ENCODE measurements around the gene NEIL1.
A peak's percentile ranks its signal among the peaks of the same experiment; 100 is the strongest.
"Not testable (repeated sequence)": the region's sequence is repeated elsewhere in the genome, so short reads cannot be mapped to it uniquely, and the experiment has no call there.

NEIL1 gene

DNA sequence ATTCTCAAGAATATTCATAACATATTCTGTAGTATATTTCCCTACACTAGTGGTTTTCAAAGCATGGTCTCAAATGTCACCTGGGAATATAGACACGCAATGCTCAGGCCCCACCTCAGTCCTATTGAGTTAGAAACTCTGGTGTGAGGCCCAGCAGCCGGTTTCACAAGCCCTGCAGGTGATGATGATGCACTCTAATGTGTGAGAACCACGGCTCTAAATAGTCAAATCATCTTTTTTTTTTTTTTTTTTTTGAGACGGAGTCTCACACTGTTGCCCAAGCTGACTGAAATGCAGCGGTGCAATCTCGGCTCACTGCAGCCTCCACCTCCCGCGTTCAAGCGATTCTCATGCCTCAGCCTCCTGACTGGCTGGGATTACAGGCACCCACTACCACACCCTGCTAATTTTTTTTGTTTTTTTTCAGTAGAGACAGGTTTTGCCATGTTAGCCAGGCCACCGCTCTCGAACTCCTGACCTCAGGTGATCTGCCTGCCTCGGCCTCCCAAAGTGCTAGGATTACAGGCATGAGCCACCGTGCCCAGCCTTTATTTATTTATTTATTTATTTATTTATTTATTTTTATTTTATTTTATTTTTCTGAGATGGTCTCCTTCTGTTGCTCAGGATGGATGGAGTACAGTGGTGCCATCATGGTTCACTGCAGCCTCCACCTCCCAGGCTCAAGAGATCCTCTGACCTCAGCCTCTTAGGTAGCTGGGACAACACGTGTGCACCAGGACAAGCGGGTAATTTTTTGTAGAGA is 13.0 kb upstream of the NEIL1 start:
- DNase-seq: not testable (repeated sequence)

DNA sequence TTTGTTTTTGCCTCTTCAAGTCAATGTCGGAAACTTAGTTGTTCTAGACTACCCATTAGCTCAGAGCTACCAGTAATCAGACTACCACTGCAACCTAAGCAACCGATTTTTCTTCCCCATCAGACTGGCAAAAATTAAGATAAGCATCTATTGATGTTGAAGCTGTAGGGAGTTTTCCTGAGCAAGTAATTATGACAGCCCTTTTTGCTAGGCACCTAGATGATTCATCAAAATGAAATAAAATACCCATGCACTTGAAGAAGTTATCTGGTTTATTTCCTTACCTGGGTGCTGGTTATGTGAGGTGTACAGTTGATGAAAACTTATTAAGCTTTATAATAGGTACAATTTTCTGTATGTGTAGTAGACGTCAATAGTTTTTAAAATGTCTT is 11.5 kb upstream of the NEIL1 start:
- DNase-seq: no peak

DNA sequence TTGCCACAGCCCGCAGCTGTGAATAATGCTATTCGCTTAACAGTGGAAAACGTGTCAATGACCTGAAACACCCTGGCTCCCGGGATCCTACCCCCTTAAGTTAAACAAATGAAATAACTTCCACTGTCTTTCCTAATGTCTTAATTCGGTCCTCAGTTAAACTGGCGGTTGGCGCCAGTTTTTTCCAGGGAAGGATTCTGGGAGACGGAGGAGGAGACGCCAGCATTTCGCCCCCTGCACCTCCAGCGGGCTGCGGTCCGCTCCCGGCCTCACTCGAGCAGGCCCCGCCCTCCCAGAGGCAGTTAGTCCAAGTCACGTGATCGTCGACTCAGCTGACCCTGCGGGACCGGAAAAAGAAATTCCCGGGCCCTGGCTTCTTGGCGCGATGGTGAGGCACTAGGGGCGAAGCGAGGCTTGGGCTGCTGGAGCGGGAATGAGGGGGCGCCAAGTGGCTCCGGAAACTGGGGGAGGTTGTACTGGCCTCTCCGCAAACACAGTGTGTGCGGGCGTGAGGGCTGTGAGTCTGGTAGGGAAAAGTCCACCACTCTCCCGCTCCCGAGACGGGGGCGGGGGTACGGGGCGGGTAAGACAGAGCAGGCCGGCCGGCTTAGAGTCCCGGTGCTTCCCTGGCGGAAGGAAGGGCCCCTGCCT is 11.0 kb upstream of the NEIL1 start, which contains the start of gene COMMD4:
Gene COMMD4 (plus strand): TSS at position 359 of the 651 bp plus-strand sequence. CDS start 27 bp downstream, at position 386.
- peak; percentile 94 for DNase-seq

DNA sequence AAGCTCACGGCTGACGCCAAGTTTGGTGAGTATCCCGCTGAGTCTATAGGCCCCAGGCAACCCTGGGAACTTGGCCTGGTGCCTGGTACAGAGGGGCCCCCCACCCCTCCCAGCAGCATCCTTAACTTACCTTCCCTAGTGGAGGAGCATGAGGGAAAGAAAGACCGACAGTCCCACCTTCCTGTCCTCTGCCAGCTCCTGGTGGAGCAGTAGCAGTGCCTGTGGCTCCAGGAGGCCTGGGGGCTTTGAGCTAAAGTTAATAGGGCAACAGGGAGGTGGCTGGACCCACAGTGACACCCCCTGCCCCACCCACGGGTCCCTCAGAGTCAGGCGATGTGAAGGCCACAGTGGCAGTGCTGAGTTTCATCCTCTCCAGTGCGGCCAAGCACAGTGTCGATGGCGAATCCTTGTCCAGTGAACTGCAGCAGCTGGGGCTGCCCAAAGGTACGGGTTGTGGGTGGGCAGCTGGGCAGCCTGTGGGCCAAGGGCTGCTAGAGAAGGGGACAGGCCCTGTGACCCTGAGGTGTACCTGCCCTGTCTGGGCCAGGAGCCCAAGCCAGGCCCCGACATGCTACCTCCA is 8.1 kb upstream of the NEIL1 start:
- DNase-seq: no peak

DNA sequence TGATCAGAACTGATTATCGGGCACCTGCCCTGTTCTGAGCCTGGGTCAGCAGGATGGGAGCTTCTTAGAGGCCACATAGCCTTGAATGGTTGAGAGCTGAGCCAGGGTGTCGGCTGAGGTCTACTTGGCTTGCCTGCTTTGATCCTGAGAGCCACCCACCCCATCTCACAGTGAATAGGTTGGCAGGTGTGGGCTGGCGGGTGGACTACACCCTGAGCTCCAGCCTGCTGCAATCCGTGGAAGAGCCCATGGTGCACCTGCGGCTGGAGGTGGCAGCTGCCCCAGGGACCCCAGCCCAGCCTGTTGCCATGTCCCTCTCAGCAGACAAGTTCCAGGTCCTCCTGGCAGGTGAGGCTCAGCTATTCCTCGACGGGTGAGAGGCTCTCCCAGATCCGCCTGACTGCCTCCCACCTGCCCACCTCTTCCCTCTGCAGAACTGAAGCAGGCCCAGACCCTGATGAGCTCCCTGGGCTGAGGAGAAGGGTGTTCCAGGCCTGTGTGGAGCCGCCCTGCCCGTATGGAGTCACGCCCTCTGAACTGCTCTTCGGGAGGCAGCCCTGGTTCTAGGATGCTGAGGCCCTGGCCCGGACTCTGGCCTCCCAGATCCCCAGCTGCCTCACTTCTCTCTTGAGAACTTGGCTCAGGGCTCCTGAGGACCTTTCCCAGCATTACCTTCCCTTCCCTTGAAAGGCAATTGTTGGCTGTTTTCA is 7.2 kb upstream of the NEIL1 start:
- no peak for DNase-seq

DNA sequence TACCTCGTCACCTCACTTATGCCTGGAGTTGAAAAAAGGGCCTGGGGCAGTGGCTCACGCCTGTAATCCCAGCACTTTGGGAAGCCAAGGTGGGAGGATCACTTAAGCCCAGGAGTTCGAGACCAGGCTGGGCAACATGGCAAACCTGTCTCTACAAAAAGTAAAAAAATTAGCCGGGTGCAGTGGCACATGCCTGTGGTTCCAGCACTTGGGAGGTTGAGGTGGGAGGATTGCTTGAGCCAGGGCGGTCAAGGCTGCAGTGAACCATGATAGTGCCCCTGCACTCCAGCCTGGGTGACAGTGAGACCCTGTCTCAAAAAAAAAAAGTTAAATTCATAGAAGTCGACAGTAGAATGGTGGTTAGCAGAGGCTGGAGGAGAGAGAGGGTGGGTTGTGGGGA is 4.6 kb upstream of the NEIL1 start:
- no peak for DNase-seq

DNA sequence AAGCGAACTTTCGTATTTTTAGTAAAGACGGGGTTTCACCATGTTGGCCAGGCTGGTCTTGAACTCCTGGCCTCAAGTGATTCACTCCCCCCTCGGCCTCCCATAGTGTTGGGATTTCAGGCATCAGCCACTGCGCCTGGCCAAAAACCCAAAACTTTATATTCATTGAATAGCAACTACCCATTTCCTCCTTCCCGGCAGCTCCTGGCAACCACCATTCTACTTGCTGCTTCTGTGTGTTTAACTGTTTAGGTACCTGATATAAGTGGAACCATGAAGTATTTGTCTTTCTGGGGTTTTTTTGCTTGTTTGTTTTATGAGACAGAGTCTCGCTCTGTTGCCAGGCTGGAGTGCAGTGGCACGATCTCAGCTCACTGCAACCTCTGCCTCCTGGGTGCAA is 2.9 kb upstream of the NEIL1 start:
- DNase-seq: not testable (repeated sequence)

DNA sequence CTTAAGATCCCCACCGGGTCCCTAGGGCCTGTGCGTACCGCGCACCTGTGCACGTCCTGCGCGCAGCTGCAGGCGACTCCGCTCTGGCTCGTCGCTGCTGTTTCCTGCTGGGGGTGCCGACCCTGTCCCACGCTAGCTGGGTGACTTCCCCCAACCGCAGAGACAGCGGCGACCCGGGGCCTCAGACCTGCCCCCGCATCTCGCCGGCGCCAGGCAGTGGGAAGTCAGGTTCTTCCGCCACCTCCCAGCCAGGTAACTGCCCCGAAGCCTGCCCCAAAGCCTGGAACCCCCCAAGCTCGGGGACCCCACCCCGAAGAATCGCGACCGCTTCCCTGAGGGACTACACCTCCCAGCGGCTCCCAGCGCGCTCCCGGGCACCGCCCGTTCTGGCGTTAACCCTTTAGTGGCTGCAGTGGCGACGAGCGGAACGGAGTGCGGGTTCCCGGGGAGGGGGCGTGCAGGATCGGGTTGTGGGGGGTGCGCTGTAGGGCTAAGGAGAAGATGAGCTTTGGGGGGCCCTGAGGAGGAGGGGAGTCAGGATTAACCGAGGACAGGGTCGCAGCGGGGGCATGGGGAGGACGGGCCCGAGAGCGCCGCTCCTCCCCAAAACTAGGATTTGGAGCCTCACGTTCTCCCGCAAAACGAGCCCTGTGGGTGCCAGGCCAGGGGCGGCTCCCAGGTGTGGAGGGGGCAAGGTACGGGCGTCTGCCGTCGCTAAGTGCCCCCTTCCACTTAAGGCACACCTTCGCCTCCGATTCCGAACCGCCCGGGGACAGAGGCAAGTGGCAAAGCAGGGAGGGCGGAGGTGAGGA is 589 bp downstream of the NEIL1 start:
- peak; percentile 43 for DNase-seq

DNA sequence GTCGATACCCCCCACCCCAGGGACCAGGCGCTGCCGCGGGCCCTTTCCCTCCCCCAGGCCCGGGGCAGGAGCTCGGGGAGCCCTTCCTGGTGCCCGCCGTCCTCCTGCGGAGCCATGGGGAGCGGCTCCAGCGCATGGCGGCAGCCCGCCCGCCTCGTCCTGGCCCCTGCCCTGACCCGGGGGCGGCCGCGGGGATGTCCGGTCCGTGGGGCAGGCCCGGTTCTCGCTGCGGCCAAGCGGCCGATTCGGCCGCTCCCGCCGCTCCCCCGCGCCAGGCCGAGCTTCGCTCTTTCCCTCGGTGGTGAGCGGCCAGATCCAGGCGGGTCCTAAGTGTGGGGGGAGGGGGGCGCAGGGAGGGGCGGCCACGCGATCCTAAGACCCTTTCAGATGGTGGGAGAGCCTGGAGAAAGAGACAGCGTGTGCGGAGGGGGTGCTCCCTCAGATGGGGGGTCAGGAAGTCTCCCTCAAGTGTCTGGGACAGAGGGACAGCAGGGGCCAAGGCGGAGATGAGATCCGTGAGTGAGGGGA is 1.3 kb downstream of the NEIL1 start:
- no peak for DNase-seq

DNA sequence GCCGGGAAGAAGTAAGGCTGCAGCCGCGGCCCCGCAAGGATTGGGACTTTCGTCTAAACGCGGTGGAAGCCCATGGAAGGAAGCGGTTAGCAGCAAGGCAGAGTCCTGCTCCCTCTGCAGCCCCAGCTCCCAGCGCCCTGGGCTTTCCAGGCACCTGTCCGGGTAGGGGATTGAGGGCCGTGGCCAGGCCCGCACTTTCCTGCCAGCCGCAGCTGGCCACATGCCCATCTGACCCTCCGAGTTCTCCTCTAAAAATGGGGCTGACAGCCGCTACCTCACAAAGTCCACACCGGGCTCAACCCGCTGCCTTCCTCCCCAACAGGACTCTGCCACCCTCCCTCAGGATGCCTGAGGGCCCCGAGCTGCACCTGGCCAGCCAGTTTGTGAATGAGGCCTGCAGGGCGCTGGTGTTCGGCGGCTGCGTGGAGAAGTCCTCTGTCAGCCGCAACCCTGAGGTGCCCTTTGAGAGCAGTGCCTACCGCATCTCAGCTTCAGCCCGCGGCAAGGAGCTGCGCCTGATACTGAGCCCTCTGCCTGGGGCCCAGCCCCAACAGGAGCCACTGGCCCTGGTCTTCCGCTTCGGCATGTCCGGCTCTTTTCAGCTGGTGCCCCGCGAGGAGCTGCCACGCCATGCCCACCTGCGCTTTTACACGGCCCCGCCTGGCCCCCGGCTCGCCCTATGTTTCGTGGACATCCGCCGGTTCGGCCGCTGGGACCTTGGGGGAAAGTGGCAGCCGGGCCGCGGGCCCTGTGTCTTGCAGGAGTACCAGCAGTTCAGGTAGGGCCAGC is 1.9 kb downstream of the NEIL1 start:
- DNase-seq: no peak

DNA sequence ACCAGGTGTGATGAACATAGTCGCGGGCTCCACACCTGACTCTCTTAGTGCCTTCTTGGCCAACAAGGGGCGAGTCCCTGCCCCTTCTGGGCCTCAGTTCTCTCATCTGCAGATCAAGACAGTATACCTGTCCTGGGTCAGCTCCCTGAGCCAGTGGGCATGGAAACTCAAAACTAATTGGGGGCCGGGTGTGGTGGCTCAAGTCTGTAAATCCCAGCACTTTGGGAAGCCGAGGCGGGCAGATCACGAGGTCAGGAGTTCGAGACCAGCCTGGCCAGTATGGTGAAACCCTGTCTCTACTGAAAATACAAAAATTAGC is 2.5 kb downstream of the NEIL1 start:
- not testable (repeated sequence) for DNase-seq

DNA sequence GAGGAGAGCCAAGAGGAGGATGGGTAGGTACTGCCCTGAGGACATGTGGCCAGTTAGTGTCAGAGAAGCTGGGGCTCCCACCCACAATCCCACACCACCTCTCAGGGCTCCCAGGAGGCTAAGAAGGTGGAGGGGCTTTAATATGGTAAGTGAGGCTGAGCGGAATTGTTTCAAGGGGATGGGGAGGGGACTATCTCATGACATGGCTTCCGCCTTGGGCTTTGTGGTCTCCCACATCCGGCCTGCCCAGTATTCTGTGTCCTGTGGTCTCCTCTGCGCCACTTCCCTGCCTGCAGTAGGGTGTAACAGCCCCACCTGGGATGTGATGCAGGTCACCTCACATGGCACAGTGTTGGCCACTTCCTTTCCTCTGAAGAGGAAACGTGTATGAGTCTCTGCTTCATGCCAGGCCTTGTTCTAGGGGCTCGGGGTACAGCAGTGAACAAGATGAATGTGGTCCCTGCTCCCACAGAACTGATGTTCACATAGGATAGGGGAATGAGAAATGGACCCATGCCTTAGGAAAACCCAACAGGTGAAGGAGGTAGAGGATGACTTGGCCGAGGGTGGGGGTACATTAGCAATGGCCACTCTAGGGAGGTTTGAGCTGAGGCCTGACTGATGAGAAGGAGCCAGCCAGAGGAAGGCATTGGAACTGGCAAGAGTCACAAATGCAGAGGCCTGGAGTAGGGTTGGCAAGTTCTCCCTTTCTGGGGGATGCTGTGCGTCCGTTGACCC is 3.2 kb downstream of the NEIL1 start:
- DNase-seq: peak; percentile 80

DNA sequence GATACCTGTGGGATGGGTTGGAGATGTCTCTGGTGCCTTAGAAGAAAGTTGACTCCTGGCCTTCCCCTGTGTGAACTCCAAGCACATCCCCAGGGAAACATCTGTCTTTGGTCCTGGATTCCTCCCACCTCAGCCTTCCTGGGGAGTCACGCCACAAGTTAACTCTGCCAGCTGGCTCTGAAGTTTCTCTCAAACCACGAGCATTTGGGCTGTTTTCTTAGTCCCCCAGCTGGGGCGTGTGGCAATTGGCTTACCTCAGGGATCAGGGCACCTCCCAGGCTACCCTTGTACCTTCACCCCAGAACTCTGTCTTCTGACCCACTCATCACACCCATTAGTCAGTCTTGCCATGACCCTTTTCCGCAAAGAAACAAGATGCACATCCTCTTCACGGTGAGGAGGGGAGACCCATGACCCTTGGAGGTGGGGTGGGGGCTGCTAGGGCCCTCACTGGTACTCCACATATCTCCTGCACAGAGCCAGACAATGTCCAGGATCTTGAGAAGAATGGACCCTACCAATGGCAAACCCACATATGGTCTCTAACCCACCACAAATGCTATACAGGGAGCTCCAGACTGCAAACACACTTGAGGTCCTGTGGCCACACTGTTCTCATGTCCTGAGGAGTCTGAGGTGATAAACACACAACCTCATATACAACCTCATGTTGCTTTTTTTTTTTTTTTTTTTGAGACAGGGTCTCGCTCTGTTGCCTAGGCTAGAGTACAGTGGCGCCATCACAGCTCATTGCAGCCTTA is 3.9 kb downstream of the NEIL1 start:
- DNase-seq: no peak

DNA sequence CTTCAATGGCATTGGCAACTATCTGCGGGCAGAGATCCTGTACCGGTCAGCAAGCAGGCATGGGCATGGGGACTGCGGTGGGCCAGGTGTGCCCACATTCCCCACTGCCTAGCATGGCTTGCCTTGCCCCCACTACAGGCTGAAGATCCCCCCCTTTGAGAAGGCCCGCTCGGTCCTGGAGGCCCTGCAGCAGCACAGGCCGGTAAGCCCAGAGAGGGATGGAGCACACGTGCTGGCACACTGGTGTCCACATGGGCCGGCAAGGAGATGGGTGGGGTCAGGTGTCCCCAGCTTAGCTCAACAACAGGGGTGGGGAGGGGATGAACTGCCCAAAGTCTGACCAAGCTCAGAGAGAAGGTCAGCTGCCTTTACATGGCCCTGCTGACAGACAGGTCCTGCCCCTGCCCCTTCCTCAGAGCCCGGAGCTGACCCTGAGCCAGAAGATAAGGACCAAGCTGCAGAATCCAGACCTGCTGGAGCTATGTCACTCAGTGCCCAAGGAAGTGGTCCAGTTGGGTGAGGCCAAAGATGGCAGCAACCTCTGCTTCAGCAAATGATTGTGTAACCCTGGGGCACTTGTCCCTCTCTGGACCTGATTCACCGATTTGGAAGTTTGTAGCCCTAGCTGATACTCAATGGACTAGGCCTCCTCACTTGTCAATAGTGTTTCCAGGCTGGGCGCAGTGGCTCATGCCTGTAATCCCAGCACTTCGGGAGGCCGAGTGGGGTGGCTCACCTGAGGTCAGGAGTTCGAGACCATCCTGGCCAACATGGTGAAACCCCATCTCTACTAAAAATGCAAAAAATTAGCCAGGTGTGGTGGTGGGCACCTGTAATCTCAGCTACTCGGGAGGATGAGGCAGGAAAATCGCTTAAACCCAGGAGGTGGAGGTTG is 5.6 kb downstream of the NEIL1 start:
- no peak for DNase-seq

DNA sequence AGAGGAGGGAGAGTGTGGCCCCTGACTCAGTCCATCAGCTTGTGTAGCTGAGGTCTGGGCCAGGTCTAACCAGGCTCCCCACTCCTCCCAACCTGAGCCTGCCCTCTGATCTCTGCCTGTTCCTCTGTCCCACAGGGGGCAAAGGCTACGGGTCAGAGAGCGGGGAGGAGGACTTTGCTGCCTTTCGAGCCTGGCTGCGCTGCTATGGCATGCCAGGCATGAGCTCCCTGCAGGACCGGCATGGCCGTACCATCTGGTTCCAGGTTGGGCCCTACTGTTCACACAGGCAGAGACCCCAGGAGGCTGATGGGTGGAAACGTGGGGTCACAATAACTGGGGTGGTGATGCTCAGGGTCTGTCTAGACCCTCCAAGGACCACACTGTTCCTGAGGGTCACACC is 6.8 kb downstream of the NEIL1 start:
- no peak for DNase-seq

DNA sequence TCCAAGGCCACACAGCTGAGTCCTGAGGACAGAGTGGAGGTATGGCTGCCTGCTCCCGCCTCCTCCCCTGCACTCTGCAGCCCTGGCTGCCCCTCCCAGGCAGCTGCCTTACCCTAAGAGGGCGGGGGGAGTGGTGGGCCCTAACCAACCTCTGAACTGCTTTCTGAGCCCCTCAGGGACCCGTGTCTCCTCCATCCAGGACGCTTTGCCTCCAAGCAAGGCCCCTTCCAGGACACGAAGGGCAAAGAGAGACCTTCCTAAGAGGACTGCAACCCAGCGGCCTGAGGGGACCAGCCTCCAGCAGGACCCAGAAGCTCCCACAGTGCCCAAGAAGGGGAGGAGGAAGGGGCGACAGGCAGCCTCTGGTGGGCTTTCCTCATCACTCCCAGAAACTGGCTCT is 7.6 kb downstream of the NEIL1 start:
- no peak for DNase-seq

DNA sequence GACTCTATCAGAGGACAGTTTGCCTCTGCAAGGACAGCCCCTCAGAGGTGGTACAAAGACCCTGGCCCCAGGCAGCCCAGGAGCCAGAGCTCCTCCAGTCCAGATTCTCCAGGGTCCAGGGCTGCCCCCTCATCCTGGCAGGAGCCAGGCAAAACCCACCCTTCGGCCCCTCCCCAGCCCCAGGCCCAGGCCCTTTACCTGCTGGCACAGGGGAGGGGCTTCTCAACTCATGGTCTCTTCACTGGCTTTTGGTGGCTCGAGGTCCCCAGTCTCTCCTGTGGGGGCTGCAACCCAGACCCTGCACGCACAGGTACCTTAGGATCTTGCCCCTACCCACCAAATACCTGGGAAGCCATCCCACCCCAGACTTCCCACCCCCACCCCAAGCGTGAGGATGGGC is 8.5 kb downstream of the NEIL1 start:
- no peak for DNase-seq

DNA sequence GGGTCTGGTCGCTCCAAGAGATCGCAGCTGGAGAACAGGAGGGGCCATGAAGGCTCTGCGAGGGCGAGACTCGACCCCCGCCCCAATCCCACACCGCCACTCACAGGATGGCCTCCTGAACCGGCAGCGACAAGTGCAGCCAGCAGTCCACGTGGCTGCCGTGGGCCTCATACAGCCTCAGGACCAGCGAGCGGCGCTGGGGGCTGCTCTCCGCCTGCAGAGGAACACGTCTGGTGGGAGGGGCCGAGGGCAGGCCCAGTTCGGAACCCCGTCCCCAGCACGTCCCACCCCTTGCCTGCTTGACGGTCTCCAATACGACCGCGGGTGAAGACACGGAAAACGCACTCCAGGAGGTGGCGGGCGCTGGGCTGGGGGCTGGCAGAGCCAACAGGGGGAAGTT is 9.2 kb downstream of the NEIL1 start:
- no peak for DNase-seq

DNA sequence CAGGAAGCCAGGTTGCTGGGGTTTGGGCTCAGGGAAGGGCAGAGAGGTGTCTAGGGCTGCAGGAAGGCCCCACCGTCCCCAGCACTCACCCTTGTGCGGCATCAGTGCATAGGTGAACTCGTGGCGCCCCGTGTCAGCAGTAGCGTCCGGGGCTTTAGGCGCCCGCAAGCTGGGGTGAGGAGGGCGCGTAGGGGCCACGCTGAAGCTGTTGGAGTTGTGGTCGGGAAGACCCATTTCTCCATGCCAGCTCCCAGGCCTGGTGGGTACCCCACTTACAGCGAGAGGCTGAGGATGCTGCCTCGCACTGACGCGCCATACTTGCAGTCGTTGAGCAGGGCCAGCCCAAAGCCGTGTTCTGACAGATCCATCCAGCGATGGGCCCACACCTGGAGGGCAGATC is 9.7 kb downstream of the NEIL1 start:
- DNase-seq: no peak

Measured in hematopoietic multipotent progenitor cell treated with erythropoietin and hydrocortisone succinate and interleukin-3 and kit ligand, for 8 days (in vitro differentiated cells).